ENCODE measurements around the gene MECP2. TPM values are rescaled to one million over a fixed set of nuclear protein-coding genes. Genes with fewer than 3 reads are reported as not detected.

The MECP2 gene
- total RNA-seq, 4 donors from 2014 or later = 36.8 to 71.2 (median 47.1) TPM

GRCh38 chrX:154059729-154060245 is 37.7 kb downstream of the MECP2 start:
- no peak for TF ChIP-seq CTCF (IDR thresholded peaks at IDR 0.05; ENCODE audit: low read depth)

GRCh38 chrX:154059231-154059630 is 38.3 kb downstream of the MECP2 start:
- no peak for TF ChIP-seq CTCF (IDR thresholded peaks at IDR 0.05; ENCODE audit: low read depth)

- no peak for TF ChIP-seq CTCF (IDR thresholded peaks at IDR 0.05; ENCODE audit: low read depth)
These were observed 39.1 kb downstream of the MECP2 start for GRCh38 chrX:154058214-154058997.

- TF ChIP-seq CTCF (IDR thresholded peaks at IDR 0.05; ENCODE audit: low read depth) = no peak
These were observed 39.7 kb downstream of the MECP2 start for GRCh38 chrX:154057791-154058190.

- no peak for TF ChIP-seq CTCF (IDR thresholded peaks at IDR 0.05; ENCODE audit: low read depth)
These were observed 40.7 kb downstream of the MECP2 start for GRCh38 chrX:154056770-154057241.

- no peak for TF ChIP-seq CTCF (IDR thresholded peaks at IDR 0.05; ENCODE audit: low read depth)
These were observed 46.2 kb downstream of the MECP2 start for GRCh38 chrX:154051201-154051810.

- TF ChIP-seq CTCF (IDR thresholded peaks at IDR 0.05; ENCODE audit: low read depth) = no peak
These were observed 47.4 kb downstream of the MECP2 start for GRCh38 chrX:154050113-154050495.
